Endothelial cell (in vitro differentiated cells): ENCODE measurements around the gene METTL27. TPM values are rescaled to one million over a fixed set of nuclear protein-coding genes. Genes with fewer than 3 reads are reported as not detected.
"Not testable (repeated sequence)": the region's sequence is repeated elsewhere in the genome, so short reads cannot be mapped to it uniquely, and the experiment has no call there.

Experiments
- DNase-seq: peaks from one replicate; pipeline ENCODE4 v3.0.0; 2021; ENCODE audit warnings: low spot score
- H3K27ac Mint-ChIP-seq: one replicate; pipeline ENCODE4 v1.8.0; 2021; ENCODE audit warnings: mixed read lengths, inconsistent platforms; ENCODE audit not compliant: unreplicated experiment
- H3K27me3 Mint-ChIP-seq: one replicate; pipeline ENCODE4 v1.8.0; 2021; ENCODE audit warnings: mild to moderate bottlenecking, moderate library complexity, mixed read lengths, inconsistent platforms; ENCODE audit not compliant: unreplicated experiment
- H3K36me3 Mint-ChIP-seq: one replicate; pipeline ENCODE4 v1.8.0; 2021; ENCODE audit warnings: mild to moderate bottlenecking, low read depth, mixed read lengths, inconsistent platforms; ENCODE audit not compliant: unreplicated experiment
- H3K4me1 Mint-ChIP-seq: one replicate; pipeline ENCODE4 v1.8.0; 2021; ENCODE audit warnings: mild to moderate bottlenecking, mixed read lengths, inconsistent platforms; ENCODE audit not compliant: unreplicated experiment
- H3K4me3 Mint-ChIP-seq: one replicate; pipeline ENCODE4 v1.8.0; 2021; ENCODE audit warnings: mild to moderate bottlenecking, mixed read lengths, inconsistent platforms; ENCODE audit not compliant: unreplicated experiment
- H3K9me3 Mint-ChIP-seq: one replicate; pipeline ENCODE4 v1.8.0; 2021; ENCODE audit warnings: mixed read lengths, inconsistent platforms; ENCODE audit not compliant: unreplicated experiment
- CTCF ChIP-seq: fragments of 200-600 bp; sonication (generic); IDR thresholded peaks from one replicate; pipeline ENCODE4 v1.5.0; 2021; ENCODE audit warnings: antibody characterized with exemption; ENCODE audit not compliant: unreplicated experiment
- total RNA-seq: library from RNA; stranded (reverse); fragmentation: NEBNext Ultra II Directional; extraction: Animal tissue kit (Norgen Biotek cat#: 25700); gene quantifications from one replicate; pipeline ENCODE4 v1.2.1, GENCODE V29; 2021; ENCODE audit not compliant: unreplicated experiment

METTL27 gene
- total RNA-seq, 1 donor from 2014 or later: 6.1 TPM

DNA sequence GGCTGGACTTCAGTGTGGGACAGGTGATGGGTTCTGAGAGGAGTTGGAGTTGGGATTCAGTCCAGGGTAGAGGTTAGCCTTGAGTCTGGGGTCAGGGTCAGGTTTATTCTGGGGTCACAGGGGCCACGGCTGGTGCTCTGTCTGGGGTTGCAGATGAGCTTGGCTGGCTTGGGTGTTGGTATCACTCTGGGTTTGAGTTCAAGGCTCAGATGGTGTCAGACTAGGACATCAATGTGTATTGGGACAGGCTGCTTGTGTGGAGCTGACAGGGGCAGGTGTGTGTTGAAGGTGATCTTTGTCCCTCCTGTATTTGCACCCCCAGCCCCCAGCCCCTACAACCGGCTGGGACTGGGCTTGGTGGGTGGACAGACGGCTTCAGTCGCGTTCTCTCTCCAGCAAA is 45.4 kb upstream of the METTL27 start:
- no peak overlapping the region for H3K27ac Mint-ChIP-seq
- no peak overlapping the region for H3K4me3 Mint-ChIP-seq
- H3K9me3 Mint-ChIP-seq: no peaks in the 10 kb centered on the region
- TF ChIP-seq CTCF: no peak
- no peaks in the 10 kb centered on the region for H3K36me3 Mint-ChIP-seq
- peaks cover 23% of the 10 kb centered on the region for H3K4me1 Mint-ChIP-seq
- H3K27me3 Mint-ChIP-seq: peaks cover 12% of the 10 kb centered on the region
- DNase-seq: no peak

DNA sequence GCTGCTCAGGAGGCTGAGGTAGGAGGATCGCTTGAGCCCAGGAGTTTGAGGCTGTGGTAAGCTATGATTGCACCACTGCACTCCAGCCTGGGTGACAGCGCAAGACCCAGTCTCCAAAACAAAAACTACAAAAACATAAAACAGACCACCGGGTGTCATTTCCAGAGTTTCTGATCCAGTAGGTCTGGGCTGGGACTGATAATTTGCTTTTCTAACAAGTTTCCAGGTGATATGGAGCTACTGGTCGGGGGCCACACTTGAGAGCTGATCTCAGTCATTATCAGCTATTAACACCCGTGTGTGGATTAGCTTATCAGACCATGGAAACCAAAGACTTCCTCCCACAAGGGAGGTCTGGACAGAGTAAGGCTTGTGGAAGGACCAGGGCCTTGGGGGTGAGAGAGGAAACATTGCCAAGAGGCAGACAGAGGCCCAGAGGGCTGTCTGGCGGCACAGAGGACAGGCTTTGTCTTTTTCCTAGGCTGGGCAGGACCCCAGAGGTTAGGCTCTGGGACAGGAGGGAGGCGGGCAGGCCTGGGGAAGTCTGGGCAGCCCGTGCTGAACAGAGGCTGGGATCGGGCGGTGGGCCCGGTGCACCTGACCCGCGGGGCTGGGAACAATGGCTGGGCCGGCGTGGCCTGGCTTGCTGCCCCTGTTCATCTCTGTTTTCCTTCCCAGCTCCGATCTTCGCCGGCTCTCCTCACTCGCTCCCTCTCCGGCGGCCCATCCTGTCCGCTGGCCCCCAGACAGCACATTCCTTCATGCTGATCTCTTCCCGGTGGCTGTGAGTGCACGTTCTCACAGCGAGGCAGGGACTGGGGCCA is 43.9 kb upstream of the METTL27 start:
- peak; percentile 42 for DNase-seq
- Mint-ChIP-seq H3K9me3 (no peaks in the 10 kb centered on the region), H3K27me3 (peaks cover 8% of the 10 kb centered on the region), H3K27ac (peak overlapping the region; percentile 64), H3K36me3 (no peaks in the 10 kb centered on the region), H3K4me1 (peaks cover 24% of the 10 kb centered on the region), H3K4me3 (no peak overlapping the region)
- TF ChIP-seq CTCF: no peak

GRCh38 chr7:73885433-73885974 is 43.2 kb upstream of the METTL27 start:
- Mint-ChIP-seq H3K4me1 (peaks cover 23% of the 10 kb centered on the region), H3K9me3 (no peaks in the 10 kb centered on the region), H3K27me3 (peaks cover 8% of the 10 kb centered on the region), H3K27ac (no peak overlapping the region), H3K36me3 (no peaks in the 10 kb centered on the region), H3K4me3 (no peak overlapping the region)
- no peak for TF ChIP-seq CTCF
- no peak for DNase-seq

GRCh38 chr7:73884867-73885422 is 42.6 kb upstream of the METTL27 start:
- DNase-seq, H3K36me3 Mint-ChIP-seq, H3K27me3 Mint-ChIP-seq, H3K4me3 Mint-ChIP-seq, H3K9me3 Mint-ChIP-seq, H3K27ac Mint-ChIP-seq: not testable (repeated sequence)
- H3K4me1 Mint-ChIP-seq: peaks cover 21% of the 10 kb centered on the region

DNA sequence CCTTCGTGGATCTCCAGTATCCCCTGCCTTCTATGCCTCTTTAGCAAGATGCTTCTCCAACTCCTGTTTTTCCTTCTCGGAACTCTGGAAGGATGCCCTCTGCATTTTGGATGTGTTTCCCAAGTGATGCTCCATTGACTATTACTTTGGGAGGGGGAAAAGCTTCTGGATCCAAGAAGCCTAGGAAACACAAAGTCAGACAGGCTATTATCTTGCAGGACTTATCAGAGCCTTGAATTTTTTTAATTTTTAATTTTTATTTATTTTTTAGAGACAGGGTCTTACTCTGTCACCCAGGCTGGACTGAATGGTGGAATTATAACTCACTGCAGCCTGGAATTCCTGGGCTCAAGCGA is 39.7 kb upstream of the METTL27 start:
- no peak overlapping the region for H3K27ac Mint-ChIP-seq
- peaks cover 13% of the 10 kb centered on the region for H3K4me1 Mint-ChIP-seq
- H3K4me3 Mint-ChIP-seq: no peak overlapping the region
- TF ChIP-seq CTCF: no peak
- peaks cover 6% of the 10 kb centered on the region for H3K27me3 Mint-ChIP-seq
- H3K9me3 Mint-ChIP-seq: no peaks in the 10 kb centered on the region
- DNase-seq: no peak
- H3K36me3 Mint-ChIP-seq: no peaks in the 10 kb centered on the region
